Suprapubic skin (tissue), 3 donors: ENCODE measurements around the gene EFNA2.

Experiments
- POLR2AphosphoS5 ChIP-seq, 3 donors: sonication (generic); formaldehyde crosslinking; IDR thresholded peaks; one replicate each; pipeline ENCODE4 v1.6.1; 2017; ENCODE audit warnings: antibody characterized with exemption in 3 of 3
- TF ChIP-seq, protein P1 (sequence below), 2 donors: fragments of 200-600 bp in 1 of 2; fragments of 450-650 bp in 1 of 2; sonication (generic) in 1 of 2; IDR thresholded peaks; one replicate each; pipeline ENCODE4 v1.5.1; 2016 to 2019; ENCODE audit warnings: antibody characterized with exemption in 2 of 2, mild to moderate bottlenecking in 1 of 2, moderate library complexity in 1 of 2

- no peak for TF ChIP-seq POLR2AphosphoS5 (IDR thresholded peaks at IDR 0.05)
- TF ChIP-seq, protein P1, sequence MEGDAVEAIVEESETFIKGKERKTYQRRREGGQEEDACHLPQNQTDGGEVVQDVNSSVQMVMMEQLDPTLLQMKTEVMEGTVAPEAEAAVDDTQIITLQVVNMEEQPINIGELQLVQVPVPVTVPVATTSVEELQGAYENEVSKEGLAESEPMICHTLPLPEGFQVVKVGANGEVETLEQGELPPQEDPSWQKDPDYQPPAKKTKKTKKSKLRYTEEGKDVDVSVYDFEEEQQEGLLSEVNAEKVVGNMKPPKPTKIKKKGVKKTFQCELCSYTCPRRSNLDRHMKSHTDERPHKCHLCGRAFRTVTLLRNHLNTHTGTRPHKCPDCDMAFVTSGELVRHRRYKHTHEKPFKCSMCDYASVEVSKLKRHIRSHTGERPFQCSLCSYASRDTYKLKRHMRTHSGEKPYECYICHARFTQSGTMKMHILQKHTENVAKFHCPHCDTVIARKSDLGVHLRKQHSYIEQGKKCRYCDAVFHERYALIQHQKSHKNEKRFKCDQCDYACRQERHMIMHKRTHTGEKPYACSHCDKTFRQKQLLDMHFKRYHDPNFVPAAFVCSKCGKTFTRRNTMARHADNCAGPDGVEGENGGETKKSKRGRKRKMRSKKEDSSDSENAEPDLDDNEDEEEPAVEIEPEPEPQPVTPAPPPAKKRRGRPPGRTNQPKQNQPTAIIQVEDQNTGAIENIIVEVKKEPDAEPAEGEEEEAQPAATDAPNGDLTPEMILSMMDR (IDR thresholded peaks at IDR 0.05), result no peak
Observed at GRCh38 chr19:1236576-1236975, 49.1 kb upstream of the EFNA2 start.
